Esophagus muscularis mucosa (tissue), 4 donors: Measurements from ENCODE around the gene CERKL.

ENCODE experiments used
- CTCF ChIP-seq, 3 experiments: fragments of 200-600 bp in 2 of 3; fragments of 450-650 bp in 1 of 3; sonication (generic) in 2 of 3; IDR thresholded peaks; one replicate each; pipeline ENCODE4 v1.5.1; 2017 to 2019; ENCODE audit warnings: antibody characterized with exemption in 3 of 3, mild to moderate bottlenecking in 2 of 3, moderate library complexity in 1 of 3
- EP300 ChIP-seq: sonication (generic); formaldehyde crosslinking; IDR thresholded peaks from one replicate; pipeline ENCODE4 v1.6.1; 2017; ENCODE audit warnings: antibody characterized with exemption
- POLR2A ChIP-seq: fragments of 450-650 bp; IDR thresholded peaks from one replicate; pipeline ENCODE4 v1.6.1; 2017; ENCODE audit warnings: antibody characterized with exemption, moderate library complexity, mild to moderate bottlenecking, low read depth

DNA sequence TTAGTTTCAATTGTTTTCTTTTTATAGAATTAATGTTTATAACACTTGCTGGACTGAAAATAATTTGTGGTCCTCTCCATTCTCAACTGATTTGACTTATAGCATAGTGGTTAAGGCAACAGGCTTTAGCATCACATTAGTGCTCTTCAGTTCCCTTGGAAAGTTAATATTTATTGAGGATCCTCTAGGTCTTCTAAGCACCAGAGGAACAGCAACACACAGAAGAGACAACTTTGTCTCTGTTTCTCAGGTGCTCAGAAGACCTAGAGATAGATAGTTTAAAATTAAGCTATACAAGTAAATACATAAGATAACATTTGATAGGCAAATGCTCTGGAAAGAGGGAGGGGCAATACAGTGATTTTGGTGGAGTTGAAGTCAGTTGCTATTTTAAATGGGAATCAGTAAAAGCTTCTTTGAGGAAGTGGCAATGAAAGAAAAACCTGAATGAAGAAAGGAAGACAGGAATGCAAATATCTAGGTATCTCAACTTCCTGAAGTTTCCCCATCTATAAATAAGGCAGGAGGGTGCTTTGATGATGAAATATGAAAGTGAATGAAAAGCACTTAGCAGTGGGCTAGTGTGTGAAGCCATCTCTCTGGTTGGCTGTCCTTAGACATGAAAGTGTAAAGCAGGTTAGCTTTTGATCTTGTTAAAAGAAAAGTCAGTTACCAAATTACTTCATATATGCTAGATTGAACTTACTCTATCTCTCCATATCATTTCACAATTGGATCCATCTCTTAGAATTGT is 15.5 kb upstream of the CERKL start:
- TF ChIP-seq EP300 (no peak), POLR2A (no peak), CTCF (IDR thresholded peaks at IDR 0.05) (no peak)
